AG04450 (cell line): Measurements from ENCODE around the gene PRAME. TPM values are rescaled to one million over a fixed set of nuclear protein-coding genes. Genes with fewer than 3 reads are reported as not detected.

ENCODE experiments used
- CTCF ChIA-PET: fragments of 300-600, 350-600 bp; formaldehyde crosslinking; extraction: SDS; loops from one replicate; lab custom pipeline; 2022; ENCODE audit warnings: antibody characterized with exemption, inconsistent platforms; lab: Charles Lee
- POLR2A ChIA-PET: fragments of 350-600 bp; formaldehyde crosslinking; extraction: SDS; loops from one replicate; lab custom pipeline; 2021; ENCODE audit warnings: antibody characterized with exemption, inconsistent platforms; lab: Yijun Ruan, JAX
- DNase-seq: peaks from one replicate; pipeline ENCODE4 v3.0.0-alpha.2; 2011; ENCODE audit warnings: low read depth, low spot score
- H3K27ac ChIP-seq: one replicate; pipeline ENCODE4 v1.5.1; 2012; ENCODE audit warnings: low read depth, low read length, control low read depth
- H3K27me3 ChIP-seq: one replicate; pipeline ENCODE4 v1.6.0; 2012; ENCODE audit warnings: low read length; ENCODE audit not compliant: control insufficient read depth, insufficient read depth
- H3K4me3 ChIP-seq: 2 replicates; pipeline ENCODE4 v1.5.1; 2011; ENCODE audit warnings: mild to moderate bottlenecking, low read depth, low read length, control low read depth
- H3K9me3 ChIP-seq: 2 replicates; pipeline ENCODE4 v1.5.1; 2012; ENCODE audit warnings: low read length; ENCODE audit not compliant: control insufficient read depth, insufficient read depth
- polyA plus RNA-seq: library from polyadenylated mRNA; depleted of rRNA; stranded (reverse); fragments of >200 nt; gene quantifications from 2 replicates; pipeline ENCODE4 v1.2.3, GENCODE V29; 2011
- TF ChIP-seq, protein P1 (sequence below): IDR thresholded peaks from 2 replicates; pipeline ENCODE4 v1.5.1; 2011; ENCODE audit warnings: low read depth, low read length, control low read depth, inconsistent platforms

Gene PRAME
- polyA plus RNA-seq, 1 experiment = 0.24 TPM

DNA sequence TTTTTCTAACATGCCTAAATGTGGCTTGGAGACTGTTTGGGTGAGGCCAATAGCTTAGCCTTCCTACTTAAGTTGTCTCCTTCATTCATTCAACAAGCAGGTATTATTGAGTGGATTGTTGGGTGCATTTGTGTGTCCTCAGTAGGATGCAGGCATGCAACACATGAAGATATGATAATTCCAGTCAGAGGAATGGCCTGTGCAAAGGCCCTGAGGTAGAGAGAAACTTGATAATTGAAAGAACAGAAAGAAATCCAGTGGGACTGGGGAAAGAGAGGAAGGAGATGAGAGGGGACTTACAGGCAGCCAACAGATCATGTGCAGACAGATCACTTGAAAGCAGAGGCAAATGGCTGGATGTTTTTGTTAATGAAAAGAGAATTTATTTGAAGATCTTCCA is 15.3 kb upstream of the PRAME start:
- no peak overlapping the region for H3K27ac ChIP-seq
- CTCF ChIA-PET = interaction anchor here (0.6 to 1.0 kb wide), 2 partner anchors 12 to 18 kb away, joined by 3 to 7 read pairs; no protein-coding TSS in a partner anchor
- peaks cover 10% of the 10 kb centered on the region for H3K27me3 ChIP-seq
- TF ChIP-seq, protein P1, sequence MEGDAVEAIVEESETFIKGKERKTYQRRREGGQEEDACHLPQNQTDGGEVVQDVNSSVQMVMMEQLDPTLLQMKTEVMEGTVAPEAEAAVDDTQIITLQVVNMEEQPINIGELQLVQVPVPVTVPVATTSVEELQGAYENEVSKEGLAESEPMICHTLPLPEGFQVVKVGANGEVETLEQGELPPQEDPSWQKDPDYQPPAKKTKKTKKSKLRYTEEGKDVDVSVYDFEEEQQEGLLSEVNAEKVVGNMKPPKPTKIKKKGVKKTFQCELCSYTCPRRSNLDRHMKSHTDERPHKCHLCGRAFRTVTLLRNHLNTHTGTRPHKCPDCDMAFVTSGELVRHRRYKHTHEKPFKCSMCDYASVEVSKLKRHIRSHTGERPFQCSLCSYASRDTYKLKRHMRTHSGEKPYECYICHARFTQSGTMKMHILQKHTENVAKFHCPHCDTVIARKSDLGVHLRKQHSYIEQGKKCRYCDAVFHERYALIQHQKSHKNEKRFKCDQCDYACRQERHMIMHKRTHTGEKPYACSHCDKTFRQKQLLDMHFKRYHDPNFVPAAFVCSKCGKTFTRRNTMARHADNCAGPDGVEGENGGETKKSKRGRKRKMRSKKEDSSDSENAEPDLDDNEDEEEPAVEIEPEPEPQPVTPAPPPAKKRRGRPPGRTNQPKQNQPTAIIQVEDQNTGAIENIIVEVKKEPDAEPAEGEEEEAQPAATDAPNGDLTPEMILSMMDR = no peak
- no peak for DNase-seq
- POLR2A ChIA-PET = no interaction called here
- no peak overlapping the region for H3K4me3 ChIP-seq
- H3K9me3 ChIP-seq = no peaks in the 10 kb centered on the region

DNA sequence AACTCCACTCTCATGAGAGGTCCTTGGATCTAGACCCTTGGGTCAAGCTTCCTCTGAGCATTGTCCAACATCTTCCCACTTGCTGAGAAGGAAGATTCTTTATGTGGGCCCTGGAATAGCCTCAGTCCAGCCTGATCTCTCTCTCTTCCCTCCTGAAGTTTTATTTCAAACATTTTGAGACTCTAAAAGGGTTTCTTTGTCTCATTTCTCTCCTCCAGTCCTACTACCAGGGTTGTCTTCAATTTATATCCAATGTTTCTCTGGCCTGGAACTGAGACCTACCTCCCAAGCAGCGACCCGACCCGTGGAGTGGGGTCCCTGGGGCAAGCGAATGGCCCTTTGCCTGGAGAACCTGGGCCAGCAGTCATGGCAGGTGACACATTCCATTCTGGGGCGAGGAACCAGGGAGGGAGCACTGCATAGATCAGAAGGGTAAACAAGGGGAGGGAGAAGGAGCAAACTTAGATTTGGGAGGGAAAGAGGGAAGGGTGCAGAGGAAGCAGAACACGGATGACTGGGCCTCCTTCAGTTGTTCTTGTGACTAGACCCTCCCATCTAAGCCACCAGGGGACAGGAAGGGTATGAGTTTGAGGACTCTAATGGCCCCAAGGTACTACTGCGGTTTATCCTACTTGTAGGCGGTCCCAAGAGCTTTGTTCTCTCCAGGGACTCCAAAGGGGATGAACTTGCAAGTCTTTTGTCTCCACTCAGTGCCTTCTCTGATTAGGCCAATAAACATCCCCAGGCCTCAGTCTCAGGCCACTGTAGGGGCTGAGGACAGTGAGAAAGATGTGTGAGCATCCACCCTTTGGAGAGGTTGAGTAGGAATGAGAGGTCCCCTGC is 14.2 kb upstream of the PRAME start:
- Histone ChIP-seq H3K27me3 (peaks cover 10% of the 10 kb centered on the region), H3K27ac (no peak overlapping the region), H3K9me3 (no peaks in the 10 kb centered on the region), H3K4me3 (no peak overlapping the region)
- ChIA-PET POLR2A (no interaction called here), CTCF (interaction anchor here (0.6 to 0.9 kb wide), 2 partner anchors 8 to 13 kb away, joined by 3 to 7 read pairs; no protein-coding TSS in a partner anchor)
- no peak for DNase-seq
- TF ChIP-seq, protein P1 = no peak

DNA sequence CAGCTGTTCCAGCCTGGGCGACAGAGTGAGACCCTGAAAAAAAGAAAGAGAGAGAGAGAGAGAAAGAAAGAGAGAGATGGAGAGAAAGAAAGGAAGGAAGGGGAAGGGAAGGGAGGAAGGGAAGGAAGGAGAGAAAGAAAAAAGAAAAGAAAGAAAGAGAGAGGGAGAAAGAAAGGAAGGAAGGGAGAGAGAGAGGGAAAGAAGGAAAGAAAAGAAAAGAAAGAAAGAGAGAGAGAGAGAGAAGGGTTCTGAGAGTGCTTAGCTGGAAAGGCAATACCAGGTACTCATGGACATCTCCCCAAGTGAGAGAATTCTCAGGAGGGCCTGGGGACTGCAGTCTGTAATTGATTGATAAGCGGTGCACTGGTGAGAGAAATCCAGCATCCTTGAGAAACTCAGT is 12.8 kb upstream of the PRAME start:
- ChIA-PET POLR2A (no interaction called here), CTCF (interaction anchor here (0.9 kb wide), 1 partner anchor 10 kb away, joined by 3 read pairs; no protein-coding TSS in a partner anchor)
- no peaks in the 10 kb centered on the region for H3K9me3 ChIP-seq
- no peak for DNase-seq
- peaks cover 9% of the 10 kb centered on the region for H3K27me3 ChIP-seq
- TF ChIP-seq, protein P1 = no peak
- no peak overlapping the region for H3K4me3 ChIP-seq
- no peak overlapping the region for H3K27ac ChIP-seq

DNA sequence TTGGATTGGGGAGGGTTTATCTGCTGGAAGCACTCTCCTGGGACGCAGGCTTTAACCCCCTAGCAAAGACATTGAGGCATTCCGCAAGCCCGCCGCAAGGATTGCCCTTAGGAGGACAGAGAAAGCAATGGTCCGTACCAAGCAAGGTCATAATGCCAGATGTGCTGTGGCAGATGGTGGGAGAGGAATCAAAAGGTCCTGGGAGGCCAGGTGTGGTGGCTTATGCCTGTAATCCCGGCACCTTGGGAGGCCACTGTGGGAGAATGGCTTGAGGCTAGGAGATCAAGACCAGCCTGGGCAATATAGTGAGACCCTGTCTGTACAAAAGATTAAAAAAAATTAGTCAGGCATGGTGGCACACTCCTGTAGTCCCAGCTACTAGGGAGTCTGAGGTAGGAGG is 12.4 kb upstream of the PRAME start:
- TF ChIP-seq, protein P1 = no peak
- H3K9me3 ChIP-seq = no peaks in the 10 kb centered on the region
- DNase-seq = no peak
- ChIA-PET POLR2A (no interaction called here), CTCF (no interaction called here)
- H3K27ac ChIP-seq = no peak overlapping the region
- no peak overlapping the region for H3K4me3 ChIP-seq
- peaks cover 9% of the 10 kb centered on the region for H3K27me3 ChIP-seq

DNA sequence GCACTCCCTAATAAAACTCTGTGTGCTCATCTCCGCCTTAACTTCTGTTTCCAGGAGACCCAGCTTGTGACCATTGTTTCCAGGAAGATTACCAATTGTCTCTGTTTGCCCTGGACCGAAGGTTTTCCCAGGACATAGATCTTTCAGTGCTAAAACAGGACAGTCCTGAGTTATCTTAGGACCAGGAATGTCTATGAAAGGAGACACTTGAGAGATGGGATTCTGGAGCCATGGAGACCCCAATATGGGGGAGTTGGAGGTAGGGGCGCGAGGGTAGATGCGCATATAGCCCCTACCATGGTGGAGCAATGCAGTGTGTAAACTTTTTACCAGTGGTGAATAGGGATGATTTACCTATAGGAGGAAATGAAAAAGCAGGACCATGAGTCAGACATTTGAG is 10.2 kb upstream of the PRAME start:
- DNase-seq = no peak
- Histone ChIP-seq H3K9me3 (no peaks in the 10 kb centered on the region), H3K27me3 (peaks cover 7% of the 10 kb centered on the region), H3K27ac (no peak overlapping the region), H3K4me3 (no peak overlapping the region)
- ChIA-PET POLR2A (no interaction called here), CTCF (interaction anchor here (3.0 kb wide), 1 partner anchor 8 kb away, joined by 11 read pairs; no protein-coding TSS in a partner anchor)
- TF ChIP-seq, protein P1 = no peak
